ENCODE data around the gene CEP170B. TPM values are rescaled to one million over a fixed set of nuclear protein-coding genes. Genes with fewer than 3 reads are reported as not detected.

CEP170B gene
- total and polyA plus RNA-seq, 2 donors (not counting 3 experiments of a cell fraction or from before 2014, with no cell fraction given) = 13.9 to 38.6 TPM

DNA sequence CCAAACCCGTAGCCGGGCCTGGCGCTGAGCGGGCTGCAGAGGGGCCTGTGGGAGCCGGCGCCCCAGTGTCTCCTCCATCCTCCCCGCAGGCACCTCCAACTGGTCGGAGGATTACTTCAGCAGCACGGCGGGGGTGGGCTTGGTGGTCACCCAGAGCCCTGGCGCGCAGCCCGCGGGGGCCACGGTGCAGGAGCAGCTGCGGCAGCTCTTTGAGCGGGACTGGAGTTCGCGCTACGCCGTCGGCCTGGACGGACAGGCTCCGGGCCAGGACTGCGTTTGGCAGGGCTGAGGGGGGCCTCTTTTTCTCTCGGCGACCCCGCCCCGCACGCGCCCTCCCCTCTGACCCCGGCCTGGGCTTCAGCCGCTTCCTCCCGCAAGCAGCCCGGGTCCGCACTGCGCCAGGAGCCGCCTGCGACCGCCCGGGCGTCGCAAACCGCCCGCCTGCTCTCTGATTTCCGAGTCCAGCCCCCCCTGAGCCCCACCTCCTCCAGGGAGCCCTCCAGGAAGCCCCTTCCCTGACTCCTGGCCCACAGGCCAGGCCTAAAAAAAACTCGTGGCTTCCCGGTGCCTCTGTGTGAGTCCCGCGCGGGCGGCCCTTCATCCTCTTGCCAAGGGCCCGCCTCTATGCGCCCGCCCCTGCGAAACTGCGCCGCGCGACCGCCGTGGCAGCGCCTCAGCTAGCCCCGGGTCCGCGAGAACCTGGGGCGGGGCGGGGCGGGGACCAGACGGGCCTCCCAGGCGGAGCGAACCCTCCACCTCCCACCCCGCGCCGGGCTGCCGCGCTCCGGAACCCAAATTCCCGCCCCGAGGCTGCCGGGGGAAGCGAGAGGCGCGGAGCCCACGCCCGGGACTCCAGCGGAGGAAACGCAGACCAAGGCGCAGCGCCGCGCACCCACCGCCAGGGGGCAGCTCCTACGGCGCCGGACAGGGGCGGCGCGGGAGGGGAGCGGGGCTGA lies 67.9 kb downstream of the CEP170B start:
- no peak for TF ChIP-seq JUN (IDR thresholded peaks at IDR 0.05; ENCODE audit: borderline replicate concordance, insufficient read depth, insufficient read length, low read depth)
- TF ChIP-seq MYC (IDR thresholded peaks at IDR 0.05; ENCODE audit: low read depth, low read length) = no peak
- TF ChIP-seq EZH2 (IDR thresholded peaks at IDR 0.05; ENCODE audit: borderline replicate concordance, low read depth, low read length, severe bottlenecking) = no peak
- peak; percentile 34 for TF ChIP-seq POLR2AphosphoS5 (IDR thresholded peaks at IDR 0.05; ENCODE audit: insufficient read depth, low read depth, low read length)
- TF ChIP-seq, protein P1, sequence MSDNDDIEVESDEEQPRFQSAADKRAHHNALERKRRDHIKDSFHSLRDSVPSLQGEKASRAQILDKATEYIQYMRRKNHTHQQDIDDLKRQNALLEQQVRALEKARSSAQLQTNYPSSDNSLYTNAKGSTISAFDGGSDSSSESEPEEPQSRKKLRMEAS (IDR thresholded peaks at IDR 0.05; ENCODE audit: insufficient read depth, insufficient read length) = no peak
- TF ChIP-seq, protein P2, sequence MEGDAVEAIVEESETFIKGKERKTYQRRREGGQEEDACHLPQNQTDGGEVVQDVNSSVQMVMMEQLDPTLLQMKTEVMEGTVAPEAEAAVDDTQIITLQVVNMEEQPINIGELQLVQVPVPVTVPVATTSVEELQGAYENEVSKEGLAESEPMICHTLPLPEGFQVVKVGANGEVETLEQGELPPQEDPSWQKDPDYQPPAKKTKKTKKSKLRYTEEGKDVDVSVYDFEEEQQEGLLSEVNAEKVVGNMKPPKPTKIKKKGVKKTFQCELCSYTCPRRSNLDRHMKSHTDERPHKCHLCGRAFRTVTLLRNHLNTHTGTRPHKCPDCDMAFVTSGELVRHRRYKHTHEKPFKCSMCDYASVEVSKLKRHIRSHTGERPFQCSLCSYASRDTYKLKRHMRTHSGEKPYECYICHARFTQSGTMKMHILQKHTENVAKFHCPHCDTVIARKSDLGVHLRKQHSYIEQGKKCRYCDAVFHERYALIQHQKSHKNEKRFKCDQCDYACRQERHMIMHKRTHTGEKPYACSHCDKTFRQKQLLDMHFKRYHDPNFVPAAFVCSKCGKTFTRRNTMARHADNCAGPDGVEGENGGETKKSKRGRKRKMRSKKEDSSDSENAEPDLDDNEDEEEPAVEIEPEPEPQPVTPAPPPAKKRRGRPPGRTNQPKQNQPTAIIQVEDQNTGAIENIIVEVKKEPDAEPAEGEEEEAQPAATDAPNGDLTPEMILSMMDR (IDR thresholded peaks at IDR 0.05; ENCODE audit: extremely low read depth in 1 of 2, insufficient read depth in 1 of 2, low read depth in 1 of 2, low read length in 2 of 2) = peak; percentile 42 to 83
- no peak for TF ChIP-seq GATA2 (IDR thresholded peaks at IDR 0.05; ENCODE audit: insufficient read depth, insufficient read length, low read depth, low read length)
- Histone ChIP-seq H3K4me1 (ENCODE audit: control insufficient read depth, extremely low read depth, insufficient read depth, low read length) (peaks cover 6% of the 10 kb centered on the region), H3K4me3 (replicated peaks in 1 of 3; ENCODE audit: insufficient read depth in 1 of 3, low read depth in 1 of 3, low read length in 3 of 3) (peak overlapping the region in 2 of 3 experiments; percentile 48 to 49), H4K20me1 (replicated peaks; ENCODE audit: control insufficient read depth, extremely low read depth, insufficient read depth, low read length) (no peaks in the 10 kb centered on the region), H3K79me2 (ENCODE audit: control insufficient read depth, insufficient read depth, low read length) (no peaks in the 10 kb centered on the region), H2AFZ (ENCODE audit: low read depth, low read length) (peak overlapping the region; percentile 85), H3K9ac (replicated peaks; ENCODE audit: extremely low read depth, insufficient read depth, low read length) (no peak overlapping the region), H3K4me2 (ENCODE audit: insufficient read depth, low read length) (peak overlapping the region; percentile 48), H3K27me3 (ENCODE audit: control insufficient read depth in 2 of 2, insufficient read depth in 2 of 2, low read length in 2 of 2) (peaks cover 3 to 11% of the 10 kb centered on the region in 2 experiments), H3K27ac (ENCODE audit: insufficient read depth, low read depth, low read length) (no peak overlapping the region), H3K36me3 (ENCODE audit: control insufficient read depth in 2 of 2, extremely low read depth in 1 of 2, insufficient read depth in 2 of 2, low read length in 2 of 2) (no peaks in the 10 kb centered on the region), H3K9me1 (replicated peaks; ENCODE audit: control insufficient read depth, extremely low read depth, insufficient read depth, low read length) (no peaks in the 10 kb centered on the region), H3K9me3 (replicated peaks; ENCODE audit: control insufficient read depth, insufficient read depth, low read length) (no peaks in the 10 kb centered on the region)
- FAIRE-seq (peak; percentile 72), DNase-seq (ENCODE audit: low read depth, low spot score) (peak; percentile 60)
- no TSS peak for BruUV-seq (replicated peaks)
- POLR2A ChIA-PET = no interaction called here
- dilution Hi-C loops (cut with MboI; ENCODE audit: extremely low pct_ligation_motif_present, low sequenced_read_pairs) (loop anchor here (10.0 kb wide), 1 partner anchor 142 kb away; no protein-coding TSS in a partner anchor), intact Hi-C loops (cut with micrococcal nuclease) (loop anchor here (1.0 kb wide), 4 partner anchors 37 to 153 kb away; partner anchors contain the start of gene CDCA4)
- CTCF ChIA-PET = interaction anchor here (0.6 to 4.4 kb wide), 15 partner anchors 8 to 548 kb away, joined by 3 to 39 read pairs (median 3); partner anchors contain the start of gene PLD4
